GM23338 (cell line): ENCODE measurements around the gene PKDCC. TPM values are rescaled to one million over a fixed set of nuclear protein-coding genes. Genes with fewer than 3 reads are reported as not detected.

ENCODE experiments used
- ATAC-seq: fragments of 200-7000 bp; cut with Tn5 transposase; 3 replicates; pipeline ENCODE4 v1.9.1; 2020
- DNase-seq: peaks from one replicate; pipeline ENCODE4 v3.0.0-alpha.2; 2015; ENCODE audit warnings: low spot score
- H2AFZ ChIP-seq: fragments of 200-600 bp; sonication (generic); 2 replicates; pipeline ENCODE4 v1.8.0; 2016; ENCODE audit warnings: antibody characterized with exemption, mild to moderate bottlenecking, moderate library complexity
- H3F3A ChIP-seq: fragments of 200-600 bp; sonication (generic); replicated peaks from 2 replicates; pipeline ENCODE4 v1.8.0; 2017; ENCODE audit warnings: antibody characterized with exemption, mixed run types, low read depth
- H3K27ac ChIP-seq: fragments of 200-600 bp; sonication (generic); 2 replicates; pipeline ENCODE4 v1.6.1; 2016; ENCODE audit warnings: low read depth
- H3K27me3 ChIP-seq: fragments of 200-600 bp; sonication (generic); 2 replicates; pipeline ENCODE4 v1.8.0; 2016; ENCODE audit warnings: mild to moderate bottlenecking, mixed run types, moderate library complexity; ENCODE audit not compliant: insufficient read depth
- H3K36me3 ChIP-seq: fragments of 200-600 bp; sonication (generic); 2 replicates; pipeline ENCODE4 v1.8.0; 2016; ENCODE audit warnings: mild to moderate bottlenecking; ENCODE audit not compliant: insufficient read depth
- H3K4me1 ChIP-seq: fragments of 200-600 bp; sonication (generic); 2 replicates; pipeline ENCODE4 v1.8.0; 2016; ENCODE audit warnings: mild to moderate bottlenecking, moderate library complexity; ENCODE audit not compliant: insufficient read depth
- H3K4me2 ChIP-seq: fragments of 200-600 bp; sonication (generic); 2 replicates; pipeline ENCODE4 v1.7.1; 2017; ENCODE audit warnings: mixed run types
- H3K4me3 ChIP-seq: fragments of 200-600 bp; sonication (generic); 2 replicates; pipeline ENCODE4 v1.6.1; 2016; ENCODE audit warnings: mixed run types
- H3K79me2 ChIP-seq: fragments of 200-600 bp; sonication (generic); replicated peaks from 2 replicates; pipeline ENCODE4 v1.8.0; 2017; ENCODE audit warnings: mild to moderate bottlenecking; ENCODE audit not compliant: insufficient read depth
- H3K9me2 ChIP-seq: fragments of 200-600 bp; sonication (generic); 2 replicates; pipeline ENCODE4 v1.8.0; 2017; ENCODE audit not compliant: insufficient read depth
- H4K20me1 ChIP-seq: fragments of 200-600 bp; sonication (generic); replicated peaks from 2 replicates; pipeline ENCODE4 v1.8.0; 2017; ENCODE audit warnings: mild to moderate bottlenecking; ENCODE audit not compliant: insufficient read depth
- H3K27ac Mint-ChIP-seq: 2 replicates; pipeline ENCODE4 v1.8.0; 2020; ENCODE audit warnings: inconsistent platforms, mild to moderate bottlenecking, moderate library complexity, mixed read lengths
- H3K27me3 Mint-ChIP-seq: 3 replicates; pipeline ENCODE4 v1.8.0; 2022; ENCODE audit warnings: low read depth, mild to moderate bottlenecking, moderate library complexity, mixed read lengths, inconsistent platforms; ENCODE audit not compliant: insufficient read depth, poor library complexity
- H3K36me3 Mint-ChIP-seq: 3 replicates; pipeline ENCODE4 v1.8.0; 2021; ENCODE audit warnings: low read depth, mild to moderate bottlenecking, inconsistent platforms, moderate library complexity, mixed read lengths
- H3K4me1 Mint-ChIP-seq: 3 replicates; pipeline ENCODE4 v1.8.0; 2020; ENCODE audit warnings: mild to moderate bottlenecking, inconsistent platforms, mixed read lengths
- H3K4me3 Mint-ChIP-seq: 3 replicates; pipeline ENCODE4 v1.8.0; 2021; ENCODE audit warnings: moderate library complexity, mild to moderate bottlenecking, inconsistent platforms, mixed read lengths
- H3K9me3 Mint-ChIP-seq: 3 replicates; pipeline ENCODE4 v1.8.0; 2020; ENCODE audit warnings: moderate library complexity, mild to moderate bottlenecking, inconsistent platforms, mixed read lengths
- CREB1 ChIP-seq: fragments of 250-450 bp; sonication (Bioruptor Pico); IDR thresholded peaks from 2 replicates; pipeline ENCODE4 v1.5.0; 2020; ENCODE audit warnings: low read depth, mild to moderate bottlenecking, moderate library complexity
- CTCF ChIP-seq, 2 experiments: fragments of 200-600 bp in 1 of 2; sonication (generic) in 1 of 2; conservative IDR thresholded peaks; 2 replicates each; pipeline versions ENCODE4 v1.5.1 to v1.6.1; 2016 to 2017; ENCODE audit warnings: antibody characterized with exemption in 2 of 2, low read depth in 2 of 2, mild to moderate bottlenecking in 2 of 2, moderate library complexity in 1 of 2
- ETS1 ChIP-seq: IDR thresholded peaks from 2 replicates; pipeline ENCODE4 v1.6.1; 2016; ENCODE audit warnings: antibody characterized with exemption
- EZH2 ChIP-seq: fragments of 200-600 bp; sonication (generic); IDR thresholded peaks from one replicate; pipeline ENCODE4 v1.8.0; 2017; ENCODE audit warnings: antibody characterized with exemption, mild to moderate bottlenecking, low read depth; ENCODE audit not compliant: unreplicated experiment
- EZH2phosphoT487 ChIP-seq: fragments of 200-600 bp; sonication (generic); IDR thresholded peaks from one replicate; pipeline ENCODE4 v1.8.1; 2018; ENCODE audit warnings: antibody characterized with exemption; ENCODE audit not compliant: unreplicated experiment
- JUNB ChIP-seq: IDR thresholded peaks from one replicate; pipeline ENCODE4 v1.6.1; 2016; ENCODE audit warnings: antibody characterized with exemption; ENCODE audit not compliant: unreplicated experiment
- NANOG ChIP-seq: IDR thresholded peaks from 2 replicates; pipeline ENCODE4 v1.6.1; 2016; ENCODE audit warnings: antibody characterized with exemption, borderline replicate concordance
- POLR2AphosphoS5 ChIP-seq: IDR thresholded peaks from 2 replicates; pipeline ENCODE4 v1.6.1; 2016; ENCODE audit warnings: antibody characterized with exemption, low read depth
- REST ChIP-seq: IDR thresholded peaks from one replicate; pipeline ENCODE4 v1.6.1; 2018; ENCODE audit warnings: antibody characterized with exemption; ENCODE audit not compliant: unreplicated experiment
- STAT1 ChIP-seq: IDR thresholded peaks from one replicate; pipeline ENCODE4 v1.6.1; 2016; ENCODE audit warnings: antibody characterized with exemption; ENCODE audit not compliant: unreplicated experiment
- ZNF114 ChIP-seq: fragments of 250-450 bp; sonication (Bioruptor Pico); IDR thresholded peaks from 2 replicates; pipeline ENCODE4 v1.5.0; 2020; ENCODE audit warnings: mild to moderate bottlenecking, moderate library complexity
- ZNF331 ChIP-seq: fragments of 250-450 bp; sonication (Bioruptor Pico); IDR thresholded peaks from 2 replicates; pipeline ENCODE4 v1.5.0; 2020; ENCODE audit warnings: low read depth, mild to moderate bottlenecking, moderate library complexity
- ZNF462 ChIP-seq: fragments of 250-450 bp; sonication (Bioruptor Pico); IDR thresholded peaks from 2 replicates; pipeline ENCODE4 v1.5.0; 2020; ENCODE audit warnings: mild to moderate bottlenecking, moderate library complexity
- polyA plus RNA-seq: library from polyadenylated mRNA; unstranded; fragments of >200 nt; fragmentation: Nextera tagmentation; extraction: Ambion mirVana; gene quantifications from 2 replicates; pipeline ENCODE4 v1.2.1, GENCODE V29; 2016
- total RNA-seq: library from RNA; depleted of rRNA; stranded (reverse); fragments of >200 nt; shearing (Covaris generic); gene quantifications from 2 replicates; pipeline ENCODE4 v1.2.3, GENCODE V29; 2014

PKDCC gene
- total and polyA plus RNA-seq, 2 experiments from 2014 or later: 7.0 to 44.8 TPM

- Mint-ChIP-seq H3K36me3 (peaks cover 5% of the 10 kb centered on the region; the same call in 2 of the 3 replicates), H3K9me3 (peaks cover 8% of the 10 kb centered on the region), H3K27ac (no peak overlapping the region), H3K4me1 (peaks cover 56% of the 10 kb centered on the region), H3K27me3 (peaks cover 35% of the 10 kb centered on the region), H3K4me3 (no peak overlapping the region)
- no peaks in the 10 kb centered on the region; the same call in 1 of the 2 replicates for H3F3A ChIP-seq
- DNase-seq (no peak), ATAC-seq (no peak)
- no peaks in the 10 kb centered on the region for H3K36me3 ChIP-seq
- H3K4me1 ChIP-seq: peaks cover 44% of the 10 kb centered on the region
- no peak overlapping the region for H3K27ac ChIP-seq
- no peak overlapping the region for H3K4me2 ChIP-seq
- TF ChIP-seq ZNF462 (CRISPR knock-in tag): no peak
- TF ChIP-seq CREB1: no peak
- no peak for TF ChIP-seq NANOG
- TF ChIP-seq EZH2phosphoT487: no peak
- TF ChIP-seq POLR2AphosphoS5: no peak
- no peak for TF ChIP-seq JUNB
- TF ChIP-seq REST: no peak
- TF ChIP-seq ETS1: no peak
- TF ChIP-seq ZNF331 (CRISPR knock-in tag): no peak
- TF ChIP-seq STAT1: no peak
- TF ChIP-seq ZNF114 (CRISPR knock-in tag): no peak
- TF ChIP-seq EZH2: no peak
- TF ChIP-seq CTCF (conservative IDR thresholded peaks at IDR 0.05; ENCODE audit: low read depth in 2 of 2): no peak
- no peak overlapping the region for H2AFZ ChIP-seq
- H3K27me3 ChIP-seq: peaks cover 15% of the 10 kb centered on the region
- no peaks in the 10 kb centered on the region for H4K20me1 ChIP-seq
- H3K4me3 ChIP-seq: no peak overlapping the region
- H3K9me2 ChIP-seq: peaks cover 4% of the 10 kb centered on the region; the same call in 1 of the 2 replicates
- no peaks in the 10 kb centered on the region for H3K79me2 ChIP-seq
Observed at GRCh38 chr2:42026272-42026671, 21.5 kb upstream of the PKDCC start.
